Inflammatory macrophage treated with lipopolysaccharide for 4 hours (primary cell): ENCODE measurements around the gene DENND6B.

Experiments
- DNase-seq: peaks from one replicate; pipeline ENCODE4 v3.0.0-alpha.2; 2020

Gene DENND6B

DNA sequence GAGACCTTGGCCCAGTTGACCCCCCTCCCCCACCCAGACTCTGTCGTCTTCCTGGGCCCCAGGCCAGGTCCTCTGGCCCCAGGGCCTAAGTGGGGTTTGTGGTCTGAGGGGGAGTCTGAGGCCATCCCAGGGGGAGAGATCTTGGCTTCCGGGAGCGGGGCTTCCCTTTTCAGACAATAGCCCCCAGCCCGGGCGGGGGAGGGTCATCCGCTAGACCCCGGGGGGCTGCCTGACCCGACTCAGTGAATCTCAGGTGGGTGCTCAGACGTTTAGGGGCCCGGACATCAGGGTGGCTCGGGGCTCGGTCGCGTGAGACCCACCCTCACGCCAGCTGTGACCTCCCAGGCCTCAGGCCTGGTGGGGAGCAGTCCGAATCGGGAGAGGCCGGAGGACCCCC is 57.2 kb downstream of the DENND6B start:
- no peak for DNase-seq

DNA sequence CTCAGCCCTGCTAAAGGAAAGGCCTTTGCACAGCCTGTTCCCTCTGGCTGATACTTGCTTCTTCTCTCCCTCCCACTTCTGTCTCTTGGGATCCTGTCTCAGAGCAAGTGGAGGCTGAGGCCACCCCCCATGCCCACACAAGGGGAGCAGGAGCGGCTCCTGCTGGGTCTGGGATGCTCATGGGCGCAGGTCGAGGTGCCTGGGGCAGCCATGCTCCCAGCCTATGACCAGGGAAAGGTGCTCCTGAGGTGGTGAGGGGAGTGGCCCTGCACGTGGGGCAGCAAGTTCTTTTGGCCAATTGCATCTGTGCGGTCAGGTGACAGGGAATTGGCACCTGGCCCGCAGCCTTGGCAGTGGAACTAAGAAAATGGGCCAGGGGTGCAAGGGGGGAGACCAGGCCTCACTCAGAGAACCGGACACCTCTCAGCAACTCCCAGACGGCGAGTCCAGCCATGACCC is 58.1 kb downstream of the DENND6B start:
- DNase-seq, result no peak

DNA sequence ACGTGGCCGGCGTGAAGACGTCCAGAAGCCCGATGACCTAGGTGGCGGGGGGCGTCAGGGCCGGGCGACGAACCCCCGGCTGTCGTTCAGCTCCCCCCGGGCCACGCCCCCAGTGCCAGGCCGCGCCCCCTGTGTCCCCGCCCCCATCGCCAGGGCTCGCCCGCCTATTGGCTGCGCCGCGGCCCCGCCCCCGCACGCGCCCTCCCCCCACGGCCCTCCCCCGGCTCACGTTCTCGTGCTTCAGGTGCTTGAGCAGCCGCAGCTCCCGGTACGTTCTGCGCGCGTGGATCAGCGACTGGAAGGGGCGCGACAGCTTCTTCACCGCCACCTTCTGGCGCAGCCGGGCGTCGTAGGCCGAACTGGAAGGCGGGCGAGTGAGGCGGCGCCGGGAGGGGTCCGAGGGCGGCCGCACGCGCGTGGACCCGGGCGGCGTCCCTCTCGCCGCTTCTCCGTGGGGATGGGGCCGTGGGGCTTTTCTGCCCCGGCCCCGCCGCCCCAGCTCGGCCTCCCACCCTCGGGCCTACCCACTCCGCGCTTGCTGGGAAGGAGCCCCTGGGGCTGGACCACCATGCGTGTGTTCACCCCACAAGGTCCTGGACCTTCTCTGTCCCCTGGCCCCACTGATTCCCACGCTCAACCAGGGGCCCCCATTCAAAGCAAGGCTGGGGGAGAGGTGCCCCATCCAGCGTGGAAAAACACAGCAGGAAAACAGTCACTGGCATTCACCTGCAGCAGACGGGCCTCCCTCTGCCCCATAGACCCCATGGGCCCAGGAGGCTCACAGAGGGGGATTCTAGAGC is 59.0 kb downstream of the DENND6B start:
- peak; percentile 18 for DNase-seq

DNA sequence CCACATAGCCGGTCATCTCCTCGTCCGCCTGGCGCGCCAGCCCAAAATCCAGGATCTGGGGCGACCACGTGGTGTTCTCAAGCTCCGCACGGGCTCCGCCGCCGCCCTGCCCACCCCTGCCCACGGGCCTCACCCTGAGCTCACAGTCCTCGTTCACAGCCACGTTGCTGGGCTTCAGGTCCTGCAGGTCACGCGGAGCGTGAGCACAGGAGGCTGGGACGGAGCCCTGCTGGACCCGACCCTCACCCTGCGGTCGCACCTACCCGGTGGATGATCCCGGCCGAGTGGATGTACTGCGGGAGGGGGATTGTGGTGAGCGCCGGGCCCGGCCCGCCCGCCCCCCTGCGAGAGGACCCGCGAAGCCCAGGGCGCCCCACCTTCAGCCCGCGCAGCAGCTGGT is 59.8 kb downstream of the DENND6B start:
- DNase-seq, result no peak

DNA sequence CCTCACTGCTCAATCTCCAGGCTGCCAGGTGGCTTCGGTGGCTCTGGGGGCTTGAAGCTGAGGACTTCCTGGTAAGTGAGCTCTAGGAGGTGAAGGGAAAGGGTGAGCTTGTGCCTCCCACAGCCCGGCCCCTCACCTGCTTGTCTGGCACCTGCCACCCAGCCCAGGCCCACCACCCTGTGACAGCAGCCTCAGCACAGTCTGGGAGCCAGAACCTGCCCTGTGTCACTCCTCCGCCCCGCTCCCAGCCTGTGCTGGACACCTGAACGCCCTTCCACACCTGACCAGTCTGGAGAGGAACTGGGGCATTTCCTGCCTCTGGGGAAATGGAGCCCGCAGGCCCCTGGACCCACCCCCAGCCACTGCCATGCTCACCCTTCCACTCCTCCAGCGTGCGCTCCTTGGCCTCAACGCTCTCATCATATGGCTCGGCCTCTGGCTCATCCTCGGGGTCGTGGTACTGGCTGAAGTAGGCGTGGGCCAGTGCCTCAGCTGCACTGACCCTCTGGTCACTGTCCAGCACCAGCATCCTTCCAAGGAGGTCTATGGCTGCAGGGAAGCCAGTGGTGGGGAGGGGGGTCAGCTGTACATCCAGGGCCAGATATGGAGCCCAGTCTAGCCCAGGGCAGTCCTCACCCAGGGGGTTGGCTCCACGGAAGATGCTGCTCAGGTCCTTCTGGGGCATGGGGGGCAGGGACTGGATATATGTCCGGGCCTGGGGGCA is 61.7 kb downstream of the DENND6B start:
- DNase-seq, result no peak

DNA sequence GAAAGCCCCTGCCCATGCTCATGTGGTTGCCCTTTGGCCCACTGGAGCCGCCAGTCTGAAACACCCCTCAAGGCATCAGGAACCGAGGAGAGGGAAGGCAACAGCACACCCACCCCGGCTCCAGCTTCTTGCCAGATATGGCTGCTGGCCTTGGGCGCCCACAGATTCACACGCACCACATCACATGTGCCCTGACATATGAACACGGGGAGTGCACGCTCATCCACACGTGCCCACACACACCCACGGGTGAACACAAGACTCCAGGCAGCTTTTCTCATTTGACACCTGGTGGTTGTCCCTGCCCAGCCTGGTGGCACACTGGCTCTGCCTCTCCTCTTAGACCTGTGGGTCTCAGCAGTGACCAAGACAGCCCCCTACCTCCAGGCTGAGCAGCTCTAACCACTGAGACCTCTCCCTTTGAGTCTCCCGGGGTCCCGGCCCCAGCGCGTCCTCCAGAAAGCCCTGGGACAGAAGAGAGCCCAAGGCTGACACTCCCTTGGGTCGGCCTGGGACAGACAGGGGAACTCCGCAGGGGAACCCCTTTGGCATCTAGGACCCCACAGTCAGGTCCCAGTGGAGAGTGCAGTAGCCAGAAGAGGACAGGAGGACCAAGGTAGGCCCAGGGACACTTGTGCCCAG is 62.6 kb downstream of the DENND6B start:
- no peak for DNase-seq

DNA sequence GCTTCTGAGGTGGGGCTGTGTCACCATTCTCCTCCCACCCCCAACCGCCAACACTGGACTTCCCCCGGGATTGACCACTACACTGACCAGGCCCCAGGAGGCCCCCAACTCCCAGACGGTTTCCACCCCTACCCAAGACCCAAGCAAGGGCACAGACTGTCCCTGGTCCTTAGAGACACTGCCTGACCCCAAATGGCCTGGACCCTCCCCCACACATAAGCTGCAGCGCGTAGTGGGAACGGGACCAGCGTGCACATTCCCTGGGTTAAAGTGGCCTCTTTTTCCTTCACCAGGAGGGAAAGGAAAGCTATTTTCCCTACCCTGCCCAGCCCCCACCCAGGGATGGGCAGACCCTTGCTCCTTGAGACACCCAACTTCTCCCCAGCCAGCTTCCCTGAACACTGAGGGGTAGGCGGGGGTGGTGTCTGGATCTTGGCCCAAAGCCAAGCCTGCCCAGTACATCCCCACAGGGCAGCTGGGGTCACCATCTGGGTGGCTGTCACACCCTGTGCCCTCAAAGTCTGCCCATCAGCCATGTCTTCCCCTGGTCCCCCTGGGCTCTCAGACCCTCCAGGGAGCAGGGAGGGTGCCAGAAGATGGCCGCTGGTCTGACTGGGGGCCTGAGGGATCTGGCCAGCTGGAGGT is 63.7 kb downstream of the DENND6B start:
- no peak for DNase-seq

DNA sequence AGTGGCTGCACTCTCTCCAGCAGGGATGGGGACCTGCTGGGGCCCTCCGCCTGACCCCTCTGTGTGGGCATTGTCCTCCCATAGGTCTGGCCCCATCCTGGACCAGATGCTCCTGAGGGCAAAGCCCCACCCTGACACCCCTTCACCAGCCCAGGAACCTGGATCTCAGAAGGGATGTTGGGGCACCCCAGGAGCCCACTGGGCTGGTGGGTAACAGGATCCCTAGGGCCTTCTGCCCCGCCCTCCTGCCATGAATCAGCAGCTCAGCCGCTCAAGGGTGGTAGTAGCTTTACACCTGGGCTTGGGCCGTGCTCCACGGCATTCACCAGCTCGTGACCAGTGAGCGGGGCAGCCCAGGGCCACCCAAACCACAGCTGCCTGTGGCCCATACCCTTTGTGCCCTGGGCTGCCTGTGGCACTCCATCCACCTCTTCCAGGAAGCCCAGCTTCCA is 64.3 kb downstream of the DENND6B start:
- no peak for DNase-seq

DNA sequence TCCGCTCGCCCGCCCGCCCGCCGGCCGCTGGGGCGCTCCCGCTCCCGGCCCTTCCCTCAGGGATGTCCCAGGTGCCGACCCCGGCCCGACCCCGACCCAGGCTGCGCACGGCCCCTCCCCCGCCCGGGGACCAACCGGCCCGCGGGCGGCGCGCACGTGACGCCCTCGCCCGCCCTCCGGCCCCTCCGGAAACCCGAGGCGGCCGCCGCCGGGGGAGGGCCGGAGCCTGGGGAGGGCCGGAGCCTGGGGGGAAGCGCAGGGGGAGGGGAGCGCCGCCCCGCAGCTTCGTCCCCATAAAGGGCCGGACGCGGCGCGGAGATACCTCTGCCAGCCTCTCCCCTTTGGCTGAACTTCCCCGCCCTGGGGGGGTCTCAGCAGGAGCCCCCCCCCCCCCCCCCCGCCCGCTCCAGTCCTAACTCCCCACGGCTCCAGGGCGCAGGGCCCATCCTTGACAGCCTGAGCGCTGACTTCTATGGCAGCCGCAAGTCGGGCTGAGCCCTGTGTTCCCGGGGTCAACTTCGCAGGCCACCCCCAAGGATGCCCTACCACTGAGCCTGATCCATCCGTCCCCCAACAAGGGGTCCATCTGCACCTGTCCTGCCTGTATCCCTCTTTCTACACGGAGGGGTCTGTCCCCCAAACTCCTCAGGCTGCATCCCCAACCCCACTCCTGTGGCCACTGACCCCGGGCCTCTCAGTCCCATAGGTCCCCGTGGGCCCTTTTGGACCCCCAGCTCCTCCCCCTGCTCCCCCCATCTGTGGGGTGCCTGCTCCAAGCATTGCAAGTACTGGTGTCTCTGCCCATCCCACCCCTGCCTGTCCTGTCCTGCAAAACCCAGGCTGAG is 65.0 kb downstream of the DENND6B start, which contains the start of gene MAPK12:
Gene MAPK12, minus strand, starts transcription at position 69 of the 845 bp plus-strand sequence. CDS start 174 bp downstream, outside the sequence.
- DNase-seq, result no peak

DNA sequence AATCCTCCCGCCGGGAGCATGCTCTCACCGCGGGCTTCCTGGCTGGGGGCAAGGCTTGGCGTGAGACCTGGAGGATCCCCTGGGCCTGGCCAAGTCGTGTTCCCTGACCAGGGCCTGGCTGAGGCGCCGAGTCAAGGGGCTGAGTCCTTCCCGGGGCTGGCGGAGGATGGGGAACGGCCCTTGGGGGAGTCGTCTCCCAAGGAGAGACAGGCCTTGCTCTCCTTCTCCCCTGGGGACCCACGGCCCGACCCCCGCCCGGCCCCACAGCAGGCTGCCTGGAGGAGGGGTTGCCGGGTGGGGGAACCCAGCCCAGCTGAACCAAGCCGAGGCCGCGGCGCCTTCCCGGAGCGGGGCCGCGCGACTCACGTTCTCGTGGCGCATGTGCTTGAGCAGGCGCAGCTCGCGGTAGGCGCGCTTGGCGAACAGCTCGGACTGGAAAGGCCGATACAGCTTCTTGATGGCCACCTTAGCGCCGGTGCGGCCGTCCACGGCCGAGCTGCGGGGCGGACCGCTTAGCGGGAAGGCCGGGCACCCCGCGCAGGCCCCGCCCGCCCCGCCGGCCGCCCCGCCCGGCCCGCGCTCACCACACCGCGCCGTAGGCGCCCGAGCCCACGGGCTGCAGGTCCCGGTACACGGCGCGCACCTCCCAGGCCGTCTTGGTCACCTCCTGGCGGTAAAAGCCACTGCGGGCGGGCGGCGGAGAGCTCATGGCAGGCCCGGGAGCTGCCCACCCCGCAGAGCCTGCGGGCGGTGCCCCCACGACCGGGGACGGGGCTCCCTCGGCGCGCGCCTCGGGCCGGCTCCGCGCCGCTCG is 65.8 kb downstream of the DENND6B start:
- DNase-seq, result peak; percentile 24

DNA sequence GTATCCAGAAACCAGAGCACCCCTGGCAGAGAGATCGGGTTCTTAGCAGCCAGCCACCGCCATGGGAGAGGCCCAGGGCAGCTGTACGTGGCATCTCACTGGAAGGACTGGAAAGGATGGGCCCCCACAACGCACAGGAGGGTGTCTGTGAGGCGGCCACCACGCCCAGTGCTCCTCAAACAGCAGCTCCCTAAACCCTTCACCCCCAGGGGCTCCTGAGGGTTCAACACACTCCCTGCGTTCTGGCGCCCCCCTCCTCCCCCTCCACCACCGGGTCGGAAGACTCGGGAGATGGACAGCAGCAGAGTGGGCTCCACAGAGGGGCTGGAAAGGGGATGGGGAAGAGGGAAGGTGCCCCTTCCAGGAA is 66.4 kb downstream of the DENND6B start:
- no peak for DNase-seq

DNA sequence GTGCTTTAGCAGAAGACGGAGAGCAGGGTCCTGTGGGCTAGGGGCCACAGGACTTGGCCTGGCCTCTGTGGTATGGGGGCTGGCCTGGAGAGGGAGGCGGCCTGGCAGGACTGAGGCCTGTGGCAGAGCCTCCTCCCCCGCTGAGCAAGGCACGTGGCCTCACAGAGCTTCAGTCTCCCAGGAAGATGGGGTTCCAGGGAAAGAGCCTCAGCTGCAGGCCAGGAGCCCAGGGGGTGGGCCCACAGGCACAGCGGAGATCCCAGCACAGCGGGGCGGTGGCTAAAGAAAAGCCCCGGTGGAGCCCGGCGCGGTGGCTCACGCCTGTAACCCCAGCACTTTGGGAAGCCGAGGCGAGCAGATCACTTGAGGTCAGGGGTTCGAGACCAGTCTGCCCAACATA is 67.5 kb downstream of the DENND6B start:
- no peak for DNase-seq
